Middle frontal gyrus (tissue), 1 donor: Measurements from ENCODE around the gene SLIT3.

Source experiments
- DNase-seq: peaks from one replicate; pipeline ENCODE4 v3.0.0-alpha.2; 2015; ENCODE audit warnings: low spot score; ENCODE audit errors: extremely low spot score

SLIT3 gene

DNA sequence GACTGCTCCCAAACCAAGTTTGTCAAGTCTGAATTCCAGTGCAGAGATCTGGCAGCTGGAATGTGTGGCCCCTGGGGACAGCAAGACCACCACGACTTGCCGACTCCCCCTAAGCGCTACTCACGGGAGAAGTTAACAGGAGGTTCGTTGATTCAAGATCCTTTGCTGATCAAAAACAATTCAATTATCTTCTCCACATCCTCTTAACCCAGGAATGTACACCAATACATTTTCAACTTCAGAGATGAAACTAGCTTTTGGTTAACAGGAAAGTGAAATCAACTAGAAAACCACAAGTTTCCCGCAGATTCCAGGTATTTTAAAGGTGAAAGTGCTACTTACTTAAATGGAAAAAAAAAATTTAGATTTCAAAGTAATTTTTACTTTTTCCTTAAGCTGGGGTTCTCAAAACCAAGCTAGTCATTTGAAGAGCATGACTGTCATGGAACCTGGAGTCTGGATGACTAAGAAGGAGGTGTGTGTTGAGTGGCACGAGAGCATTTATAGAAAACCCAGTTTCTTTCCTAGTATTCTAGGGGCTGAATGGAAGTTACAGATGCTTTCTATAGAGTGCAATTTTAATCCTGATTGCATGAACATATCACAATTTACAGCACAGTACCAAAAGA is 464.2 kb downstream of the SLIT3 start:
- no peak for DNase-seq

GRCh38 chr5:168833936-168834335 is 467.0 kb downstream of the SLIT3 start:
- DNase-seq = no peak

DNA sequence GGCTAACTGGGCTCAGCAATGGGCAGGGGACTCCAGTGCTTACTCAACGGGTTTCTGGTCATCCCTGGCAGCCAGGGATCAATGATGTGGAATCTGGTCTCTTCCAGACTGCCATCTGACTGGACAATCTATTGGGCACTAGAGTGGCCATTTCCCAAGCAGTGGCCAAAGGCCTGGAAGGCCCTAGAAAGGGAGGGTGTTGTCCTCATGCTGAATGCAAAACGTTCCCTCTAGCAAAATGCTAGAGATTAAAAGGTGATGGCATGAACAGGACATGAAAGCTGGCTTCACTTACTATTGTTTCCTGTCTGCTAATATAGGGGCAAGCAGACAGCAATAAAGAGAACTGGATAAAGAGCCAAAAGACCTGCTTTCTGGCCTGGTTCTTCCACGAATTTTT is 467.6 kb downstream of the SLIT3 start:
- DNase-seq = no peak

GRCh38 chr5:168832308-168832707 is 468.6 kb downstream of the SLIT3 start:
- DNase-seq = no peak

- DNase-seq = no peak
Measured at GRCh38 chr5:168831383-168831782, 469.6 kb downstream of the SLIT3 start.

DNA sequence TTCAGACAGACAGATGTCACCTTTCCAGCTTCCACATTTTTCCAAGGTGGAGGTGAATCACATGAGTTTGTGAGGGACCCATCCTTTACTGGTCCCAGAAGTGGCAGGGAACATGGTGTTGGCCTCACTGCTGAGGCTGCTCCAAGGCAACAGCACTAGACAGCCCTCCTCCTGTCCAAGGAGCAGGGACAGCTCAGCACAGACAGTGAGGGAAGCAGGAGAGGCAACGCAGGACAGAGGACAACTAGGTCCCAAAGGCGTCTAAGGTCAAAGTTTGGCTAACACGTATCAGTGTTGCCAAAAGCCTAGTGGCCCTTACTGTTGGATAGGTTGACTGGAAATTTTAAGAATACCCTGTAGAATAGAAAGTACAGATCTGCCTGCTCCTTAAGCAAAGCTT is 470.1 kb downstream of the SLIT3 start:
- no peak for DNase-seq

DNA sequence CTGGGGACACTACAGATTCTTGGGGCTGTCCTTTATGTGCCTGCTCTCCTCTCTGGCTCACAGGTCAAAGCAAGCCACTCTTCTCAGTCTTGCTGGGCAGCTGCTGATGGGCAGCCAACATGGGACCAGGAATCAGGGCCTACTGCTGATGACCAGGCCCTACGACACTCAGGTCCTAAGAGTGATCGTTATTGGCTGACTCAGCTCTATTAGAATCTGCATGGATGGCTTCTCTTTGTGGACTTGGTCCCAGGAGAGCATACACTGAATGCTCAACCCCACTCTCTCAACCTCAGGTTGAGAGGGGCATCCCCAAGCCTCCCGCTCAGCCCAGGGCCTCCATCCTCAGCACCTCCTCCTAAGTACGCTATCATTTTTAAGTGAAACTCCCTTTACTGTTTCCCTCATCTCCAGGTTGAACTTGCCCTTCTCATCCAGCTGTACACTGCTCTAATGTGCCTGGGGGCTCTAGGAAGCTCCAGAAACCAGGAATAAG is 471.0 kb downstream of the SLIT3 start:
- no peak for DNase-seq

DNA sequence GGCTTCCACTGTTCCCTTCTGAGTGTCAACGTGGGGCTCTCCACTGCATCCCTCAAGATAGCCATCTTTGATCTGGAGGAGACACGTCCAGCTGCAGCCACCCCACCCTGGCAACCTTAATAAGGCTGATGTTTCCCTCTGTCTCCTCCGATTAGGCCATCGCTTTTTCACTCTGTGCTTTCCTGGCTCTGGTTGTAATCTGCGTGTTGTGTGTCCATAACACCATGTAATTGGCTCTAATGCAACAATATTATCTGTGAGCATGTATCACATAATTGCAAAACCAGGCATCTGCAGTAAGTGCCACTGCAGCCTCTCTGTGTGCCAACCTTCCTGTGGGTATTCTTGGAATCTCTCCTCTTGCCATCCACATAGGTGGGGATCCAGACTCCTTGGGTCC is 471.9 kb downstream of the SLIT3 start:
- no peak for DNase-seq

DNA sequence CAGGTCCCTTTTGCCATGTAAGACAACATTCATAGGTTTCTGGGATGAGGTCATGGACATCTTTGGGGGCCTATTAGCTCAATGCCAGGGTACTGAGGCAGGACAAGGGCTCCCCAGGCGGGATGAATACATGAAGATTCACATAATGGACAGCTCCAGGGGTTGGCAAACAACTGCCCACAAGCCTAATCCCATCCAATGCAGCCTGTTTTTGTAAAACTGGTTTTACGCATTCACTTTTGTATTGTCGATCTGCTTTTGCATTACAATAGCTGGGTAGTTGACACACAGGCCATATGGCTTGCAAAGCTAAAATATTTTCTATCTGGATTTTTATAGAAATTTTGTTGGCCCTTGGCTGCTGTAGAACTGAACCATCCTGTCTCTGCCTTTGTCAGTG is 473.3 kb downstream of the SLIT3 start:
- no peak for DNase-seq

DNA sequence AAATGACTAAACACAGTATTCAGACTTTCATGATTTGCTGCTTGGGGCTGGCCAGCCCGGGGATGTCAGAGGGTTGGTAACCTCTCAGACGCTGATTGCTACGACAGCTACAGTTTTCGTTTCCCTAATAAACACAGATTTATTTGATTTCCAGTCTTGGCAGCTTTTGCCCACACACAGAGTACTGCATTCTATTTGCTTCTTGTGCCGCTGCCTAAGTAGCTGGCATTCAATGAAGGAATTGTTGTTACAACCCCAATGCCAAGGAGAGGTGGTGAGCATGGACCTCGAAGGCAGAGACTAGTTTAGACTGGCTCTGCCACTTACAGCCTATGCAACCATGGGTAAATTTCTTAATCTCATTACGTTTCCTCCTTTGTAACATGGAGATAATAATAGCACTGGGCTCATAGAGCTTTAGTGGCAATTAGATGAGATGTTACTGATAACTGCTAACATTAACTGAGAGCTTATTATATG is 474.7 kb downstream of the SLIT3 start:
- no peak for DNase-seq

- no peak for DNase-seq
Measured at GRCh38 chr5:168822745-168823281, 478.1 kb downstream of the SLIT3 start.

GRCh38 chr5:168822248-168822744 is 478.6 kb downstream of the SLIT3 start:
- no peak for DNase-seq

GRCh38 chr5:168820874-168821273 is 480.1 kb downstream of the SLIT3 start:
- no peak for DNase-seq

GRCh38 chr5:168819004-168819621 is 481.8 kb downstream of the SLIT3 start:
- DNase-seq = no peak

- no peak for DNase-seq
Measured at GRCh38 chr5:168818558-168818957, 482.4 kb downstream of the SLIT3 start.

DNA sequence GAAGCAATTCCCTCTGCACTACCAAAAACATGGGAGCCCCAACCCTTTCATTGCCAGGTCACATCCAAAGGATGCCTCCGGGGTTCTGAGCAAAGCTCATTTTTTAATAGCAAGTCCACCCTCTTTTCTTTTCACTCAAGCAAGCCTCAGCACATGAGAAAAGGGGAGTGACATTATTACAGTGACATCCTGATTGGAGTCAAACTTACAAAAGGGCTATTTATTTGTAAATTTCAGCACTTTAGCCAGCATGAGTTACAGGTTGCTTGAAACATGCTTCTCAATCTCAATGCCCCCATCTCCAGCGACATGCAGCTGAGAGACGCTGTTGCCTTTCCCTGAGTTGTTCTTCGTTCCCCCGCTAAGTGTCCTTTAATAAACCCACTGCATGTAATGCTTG is 483.3 kb downstream of the SLIT3 start:
- DNase-seq = no peak

- DNase-seq = no peak
Measured at GRCh38 chr5:168816661-168817060, 484.3 kb downstream of the SLIT3 start.

- DNase-seq = no peak
Measured at GRCh38 chr5:168813184-168813968, 487.6 kb downstream of the SLIT3 start.

- no peak for DNase-seq
Measured at GRCh38 chr5:168810641-168811040, 490.3 kb downstream of the SLIT3 start.

DNA sequence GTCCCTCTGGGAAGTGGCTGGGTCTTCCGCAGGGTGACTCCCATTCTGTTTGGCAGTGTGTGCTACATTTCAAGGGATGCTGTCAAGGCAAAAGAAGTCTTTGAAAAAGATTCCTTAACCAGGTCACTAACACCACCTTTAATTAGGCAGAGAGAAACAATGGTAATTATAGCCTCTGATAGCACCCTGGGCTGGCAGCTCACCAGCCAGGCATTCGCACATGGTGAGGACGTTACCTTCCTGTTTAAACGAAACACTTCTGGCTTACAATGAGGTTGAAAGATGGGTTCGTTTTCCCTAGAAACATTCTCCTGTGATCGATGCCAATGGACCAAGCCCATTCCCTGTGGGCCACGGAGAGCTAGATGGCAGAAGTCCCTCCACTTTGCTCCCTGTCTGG is 491.7 kb downstream of the SLIT3 start:
- no peak for DNase-seq

GRCh38 chr5:168808051-168808616 is 492.8 kb downstream of the SLIT3 start:
- DNase-seq = no peak

GRCh38 chr5:168807287-168807686 is 493.7 kb downstream of the SLIT3 start:
- no peak for DNase-seq
